Measurements from ENCODE around the gene DOLPP1.

The DOLPP1 gene

GRCh38 chr9:129068990-129069861 is 11.7 kb upstream of the DOLPP1 start:
- H3K4me3 ChIP-seq (ENCODE audit: low read depth, low read length), result no peak overlapping the region
- TF ChIP-seq CTCF (IDR thresholded peaks at IDR 0.05; ENCODE audit: low read depth, low read length), result no peak

GRCh38 chr9:129069862-129070641 is 10.9 kb upstream of the DOLPP1 start:
- TF ChIP-seq CTCF (IDR thresholded peaks at IDR 0.05; ENCODE audit: low read depth, low read length), result no peak
- no peak overlapping the region for H3K4me3 ChIP-seq (ENCODE audit: low read depth, low read length)

- H3K4me3 ChIP-seq (ENCODE audit: low read depth, low read length), result no peak overlapping the region
- TF ChIP-seq CTCF (IDR thresholded peaks at IDR 0.05; ENCODE audit: low read depth, low read length), result no peak
Measured at GRCh38 chr9:129070696-129071525, 10.0 kb upstream of the DOLPP1 start.

- no peak overlapping the region for H3K4me3 ChIP-seq (ENCODE audit: low read depth, low read length)
Measured at GRCh38 chr9:129071526-129072126, 9.3 kb upstream of the DOLPP1 start.

GRCh38 chr9:129072171-129072570 is 8.7 kb upstream of the DOLPP1 start:
- no peak overlapping the region for H3K4me3 ChIP-seq (ENCODE audit: low read depth, low read length)
- no peak for TF ChIP-seq CTCF (IDR thresholded peaks at IDR 0.05; ENCODE audit: low read depth, low read length)

More at GRCh38 chr9:129071526-129072126, 9.3 kb upstream of the DOLPP1 start:
- no peak for TF ChIP-seq CTCF (IDR thresholded peaks at IDR 0.05; ENCODE audit: low read depth, low read length)

GRCh38 chr9:129073404-129073803 is 7.5 kb upstream of the DOLPP1 start:
- TF ChIP-seq CTCF (IDR thresholded peaks at IDR 0.05; ENCODE audit: low read depth, low read length), result no peak

More at GRCh38 chr9:129073404-129073803, 7.5 kb upstream of the DOLPP1 start:
- H3K4me3 ChIP-seq (ENCODE audit: low read depth, low read length), result no peak overlapping the region

All from WI38 (cell line).